ENCODE data around the gene KLK3.

DNA sequence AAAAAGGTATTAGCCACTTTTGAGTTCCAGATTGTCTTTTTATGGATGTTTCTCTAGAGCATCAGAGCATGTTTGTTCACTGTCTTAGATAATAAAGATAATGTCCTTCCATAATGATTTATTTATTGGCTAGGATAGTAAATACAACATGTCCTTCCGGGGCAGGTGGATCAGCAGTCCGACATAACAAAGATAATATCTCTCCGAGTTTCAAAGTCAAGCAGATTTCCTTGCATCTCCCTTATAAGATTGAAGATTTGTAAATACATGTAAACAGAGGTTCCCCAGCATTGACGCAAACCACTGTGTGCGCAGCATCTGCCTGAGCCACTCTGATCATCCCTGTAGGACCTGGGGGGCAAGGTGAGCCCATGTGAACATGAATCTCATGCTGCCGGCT is 12.6 kb upstream of the KLK3 start:
- TF ChIP-seq, protein P1, sequence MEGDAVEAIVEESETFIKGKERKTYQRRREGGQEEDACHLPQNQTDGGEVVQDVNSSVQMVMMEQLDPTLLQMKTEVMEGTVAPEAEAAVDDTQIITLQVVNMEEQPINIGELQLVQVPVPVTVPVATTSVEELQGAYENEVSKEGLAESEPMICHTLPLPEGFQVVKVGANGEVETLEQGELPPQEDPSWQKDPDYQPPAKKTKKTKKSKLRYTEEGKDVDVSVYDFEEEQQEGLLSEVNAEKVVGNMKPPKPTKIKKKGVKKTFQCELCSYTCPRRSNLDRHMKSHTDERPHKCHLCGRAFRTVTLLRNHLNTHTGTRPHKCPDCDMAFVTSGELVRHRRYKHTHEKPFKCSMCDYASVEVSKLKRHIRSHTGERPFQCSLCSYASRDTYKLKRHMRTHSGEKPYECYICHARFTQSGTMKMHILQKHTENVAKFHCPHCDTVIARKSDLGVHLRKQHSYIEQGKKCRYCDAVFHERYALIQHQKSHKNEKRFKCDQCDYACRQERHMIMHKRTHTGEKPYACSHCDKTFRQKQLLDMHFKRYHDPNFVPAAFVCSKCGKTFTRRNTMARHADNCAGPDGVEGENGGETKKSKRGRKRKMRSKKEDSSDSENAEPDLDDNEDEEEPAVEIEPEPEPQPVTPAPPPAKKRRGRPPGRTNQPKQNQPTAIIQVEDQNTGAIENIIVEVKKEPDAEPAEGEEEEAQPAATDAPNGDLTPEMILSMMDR (IDR thresholded peaks at IDR 0.05) = no peak
- TF ChIP-seq EP300 (IDR thresholded peaks at IDR 0.05) (no peak), POLR2A (IDR thresholded peaks at IDR 0.05) (no peak)
